ENCODE results near the gene SWAP70.

- no peak for TF ChIP-seq MAFK (conservative IDR thresholded peaks at IDR 0.05 in 1 of 2, IDR thresholded peaks at IDR 0.05 in 1 of 2; ENCODE audit: low read length in 2 of 2)
- TF ChIP-seq MYNN (CRISPR knock-in tag; IDR thresholded peaks at IDR 0.05; ENCODE audit: low read depth), result no peak
- no peak for TF ChIP-seq ZNF331 (CRISPR knock-in tag; IDR thresholded peaks at IDR 0.05)
- no peak for TF ChIP-seq ZNF740 (CRISPR knock-in tag; IDR thresholded peaks at IDR 0.05)
- TF ChIP-seq MAZ (IDR thresholded peaks at IDR 0.05; ENCODE audit: borderline replicate concordance, low read depth, low read length), result no peak
- TF ChIP-seq MAZ (CRISPR knock-in tag; IDR thresholded peaks at IDR 0.05; ENCODE audit: low read depth), result no peak
- TF ChIP-seq CTCF (CRISPR knock-in tag; IDR thresholded peaks at IDR 0.05), result no peak
- no peak for TF ChIP-seq POLR2A (IDR thresholded peaks at IDR 0.05; ENCODE audit: insufficient read depth in 1 of 2, low read depth in 2 of 2, low read length in 2 of 2)
- TF ChIP-seq ZNF775 (CRISPR knock-in tag; IDR thresholded peaks at IDR 0.05; ENCODE audit: borderline replicate concordance), result no peak
- TF ChIP-seq GABPA (IDR thresholded peaks at IDR 0.05; ENCODE audit: low read depth, low read length), result no peak
- no peak for TF ChIP-seq GABPA (CRISPR knock-in tag; IDR thresholded peaks at IDR 0.05; ENCODE audit: low read depth)
- no peak for TF ChIP-seq BCL6 (CRISPR knock-in tag; IDR thresholded peaks at IDR 0.05)
- TF ChIP-seq EZH2 (conservative IDR thresholded peaks at IDR 0.05; ENCODE audit: low read depth, low read length), result no peak
- no peak for TF ChIP-seq EED (CRISPR knock-in tag; IDR thresholded peaks at IDR 0.05)
- TF ChIP-seq MYC (CRISPR knock-in tag; IDR thresholded peaks at IDR 0.05; ENCODE audit: borderline replicate concordance), result no peak
Observed at GRCh38 chr11:9762531-9762930, 98.7 kb downstream of the SWAP70 start.
